KMS-11 (cell line): Measurements from ENCODE around the gene FAM124B.

Source experiments
- H2AFZ ChIP-seq: fragments of 200-600 bp; sonication (generic); 2 replicates; pipeline ENCODE4 v1.6.1; 2016; ENCODE audit warnings: antibody characterized with exemption, mixed run types, low read depth
- H3K27ac ChIP-seq: fragments of 200-600 bp; sonication (generic); 2 replicates; pipeline ENCODE4 v1.6.1; 2016; ENCODE audit warnings: mild to moderate bottlenecking, mixed run types
- H3K27me3 ChIP-seq: fragments of 200-600 bp; sonication (generic); 2 replicates; pipeline ENCODE4 v1.6.1; 2017; ENCODE audit warnings: mild to moderate bottlenecking, low read depth, mixed run types, moderate library complexity; ENCODE audit not compliant: insufficient read depth
- H3K36me3 ChIP-seq: fragments of 200-600 bp; sonication (generic); 2 replicates; pipeline ENCODE4 v1.6.1; 2017; ENCODE audit warnings: mild to moderate bottlenecking, mixed run types; ENCODE audit not compliant: insufficient read depth
- H3K4me1 ChIP-seq: fragments of 200-600 bp; sonication (generic); 2 replicates; pipeline ENCODE4 v1.6.1; 2016; ENCODE audit warnings: mild to moderate bottlenecking, low read depth, mixed run types; ENCODE audit not compliant: poor library complexity, severe bottlenecking
- H3K4me2 ChIP-seq: fragments of 200-600 bp; sonication (generic); 2 replicates; pipeline ENCODE4 v1.7.0; 2016; ENCODE audit warnings: mild to moderate bottlenecking, mixed run types
- H3K4me3 ChIP-seq: fragments of 200-600 bp; sonication (generic); IDR thresholded peaks from 2 replicates; pipeline ENCODE4 v1.6.1; 2017; ENCODE audit warnings: low read depth, low read length, mixed read lengths; ENCODE audit not compliant: insufficient read depth
- H3K79me2 ChIP-seq: fragments of 200-600 bp; sonication (generic); 2 replicates; pipeline ENCODE4 v1.6.1; 2016; ENCODE audit warnings: low read depth, mixed run types; ENCODE audit not compliant: insufficient read depth
- H3K9ac ChIP-seq: fragments of 200-600 bp; sonication (generic); 2 replicates; pipeline ENCODE4 v1.6.1; 2016; ENCODE audit warnings: mild to moderate bottlenecking, mixed run types
- H4K20me1 ChIP-seq: fragments of 200-600 bp; sonication (generic); 2 replicates; pipeline ENCODE4 v1.6.1; 2016; ENCODE audit warnings: mild to moderate bottlenecking, mixed run types; ENCODE audit not compliant: insufficient read depth
- CTCF ChIP-seq: fragments of 200-600 bp; sonication (generic); conservative IDR thresholded peaks from 2 replicates; pipeline ENCODE4 v1.6.1; 2017; ENCODE audit warnings: low read depth, mild to moderate bottlenecking, antibody characterized with exemption, low read length, moderate library complexity, mixed read lengths

The FAM124B gene

GRCh38 chr2:224395620-224396390 lies 6.1 kb downstream of the FAM124B start:
- Histone ChIP-seq H2AFZ (no peak overlapping the region), H4K20me1 (no peaks in the 10 kb centered on the region), H3K4me2 (no peak overlapping the region), H3K9ac (no peak overlapping the region), H3K4me3 (no peak overlapping the region), H3K27ac (no peak overlapping the region), H3K4me1 (no peaks in the 10 kb centered on the region), H3K79me2 (no peaks in the 10 kb centered on the region), H3K36me3 (no peaks in the 10 kb centered on the region), H3K27me3 (no peaks in the 10 kb centered on the region)
- TF ChIP-seq CTCF = no peak

DNA sequence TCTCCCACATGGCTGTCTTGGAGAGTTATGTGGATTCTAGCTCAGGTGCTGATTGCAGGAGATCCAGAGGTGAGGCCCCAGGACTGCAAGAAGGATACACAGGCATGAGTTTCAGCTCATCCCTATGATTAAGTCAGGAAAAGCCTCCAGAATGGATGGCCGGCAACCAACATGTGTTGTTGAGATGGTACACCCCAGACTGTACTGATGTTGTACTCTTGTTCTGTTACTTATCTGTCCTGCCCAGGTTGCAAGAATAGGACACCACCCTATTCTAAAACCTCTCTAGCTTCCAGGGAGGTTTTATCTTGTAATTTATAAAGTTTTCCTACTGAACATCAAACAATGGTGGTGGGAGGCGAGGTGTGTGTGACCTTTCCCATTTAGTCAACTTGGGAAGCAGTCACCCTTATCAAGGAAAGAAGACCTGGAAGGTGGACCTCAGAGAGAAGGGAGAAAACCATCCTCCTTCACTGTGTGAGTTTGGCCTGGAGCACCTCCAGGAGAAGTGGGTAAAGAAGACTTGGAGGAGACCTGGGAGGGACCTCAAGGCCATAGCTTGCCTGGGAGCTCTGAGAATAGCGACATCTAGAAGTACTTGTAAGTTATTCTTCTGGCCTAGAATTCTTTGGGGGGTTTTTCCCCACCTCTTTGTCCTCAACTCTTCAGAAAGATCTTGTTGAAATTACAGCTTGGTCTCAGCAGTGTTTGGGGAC lies 8.6 kb downstream of the FAM124B start:
- no peaks in the 10 kb centered on the region for H3K4me1 ChIP-seq
- TF ChIP-seq CTCF = no peak
- H3K4me3 ChIP-seq = no peak overlapping the region

DNA sequence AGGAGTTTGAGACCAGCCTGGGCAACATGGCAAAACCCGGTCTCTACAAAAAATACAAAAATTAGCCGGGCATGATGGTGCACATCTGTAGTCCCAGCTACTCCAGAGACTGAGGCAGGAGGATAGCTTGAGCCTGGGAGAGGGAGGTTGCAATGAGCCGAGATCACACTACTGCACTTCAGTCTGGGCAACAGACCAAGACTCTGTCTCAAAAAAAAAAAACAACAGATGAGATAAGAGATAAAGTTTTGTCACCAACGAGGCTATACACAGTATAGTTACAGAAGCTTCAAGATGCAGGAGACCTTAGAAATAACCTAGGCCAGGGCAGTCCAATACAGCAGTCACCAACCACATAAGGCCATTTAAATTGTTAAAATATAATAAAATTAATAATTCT lies 9.4 kb downstream of the FAM124B start:
- Histone ChIP-seq H3K79me2 (no peaks in the 10 kb centered on the region), H3K27ac (no peak overlapping the region), H3K36me3 (no peaks in the 10 kb centered on the region), H3K4me1 (no peaks in the 10 kb centered on the region), H3K4me3 (no peak overlapping the region), H2AFZ (no peak overlapping the region), H3K4me2 (no peak overlapping the region), H3K9ac (no peak overlapping the region), H4K20me1 (no peaks in the 10 kb centered on the region), H3K27me3 (no peaks in the 10 kb centered on the region)
- TF ChIP-seq CTCF = no peak

More for the DNA sequence above, 8.6 kb downstream of the FAM124B start:
- Histone ChIP-seq H3K9ac (no peak overlapping the region), H2AFZ (no peak overlapping the region), H3K4me2 (no peak overlapping the region), H3K27me3 (no peaks in the 10 kb centered on the region), H3K36me3 (no peaks in the 10 kb centered on the region), H4K20me1 (no peaks in the 10 kb centered on the region), H3K27ac (no peak overlapping the region), H3K79me2 (no peaks in the 10 kb centered on the region)

DNA sequence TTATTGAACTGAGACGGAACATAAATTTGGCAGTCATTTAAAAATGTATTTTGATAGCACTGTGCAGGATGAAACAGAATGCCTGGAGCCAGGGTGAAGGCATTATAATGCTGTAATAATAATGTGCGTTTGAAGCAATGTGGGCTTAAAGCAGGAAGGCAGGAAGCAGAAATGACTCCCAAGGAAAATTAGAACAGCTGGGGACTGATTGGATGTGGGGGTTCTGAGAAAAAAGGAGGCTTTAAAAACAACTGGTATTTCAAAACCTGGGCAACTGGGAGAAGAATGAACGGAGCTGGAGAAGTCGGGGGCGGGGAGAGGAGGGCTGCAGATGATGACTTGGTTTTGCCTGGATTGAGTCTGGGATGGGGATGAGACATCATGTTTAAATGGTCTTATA lies 12.6 kb downstream of the FAM124B start:
- Histone ChIP-seq H2AFZ (no peak overlapping the region), H3K27me3 (no peaks in the 10 kb centered on the region), H3K27ac (no peak overlapping the region), H4K20me1 (no peaks in the 10 kb centered on the region), H3K79me2 (no peaks in the 10 kb centered on the region), H3K36me3 (no peaks in the 10 kb centered on the region), H3K4me2 (no peak overlapping the region), H3K4me3 (no peak overlapping the region), H3K4me1 (no peaks in the 10 kb centered on the region), H3K9ac (no peak overlapping the region)
- no peak for TF ChIP-seq CTCF
